ENCODE data around the gene MUC3A. TPM values are rescaled to one million over a fixed set of nuclear protein-coding genes. Genes with fewer than 3 reads are reported as not detected.

Gene MUC3A
- total and polyA plus RNA-seq, 2 of the 13 experiments (the other 11 are each of a cell fraction or from before 2014, with no cell fraction given), result 0.01 TPM; not detected in 1

GRCh38 chr7:100901921-100902332 is 47.4 kb upstream of the MUC3A start:
- ChIA-PET POLR2A (no interaction called here), CTCF (ENCODE audit: low intra/inter-chr PET ratio, low total read pairs) (no interaction called here)
- in situ Hi-C loops (cut with HindIII; ENCODE audit: extremely low pct_ligation_motif_present, low pct_unique_long_range_greater_than_20kb), result no loop called here
- ATAC-seq (peak; percentile 53; the same call in 2 of the 3 replicates), FAIRE-seq (no peak), DNase-seq (ENCODE audit: low spot score) (no peak)
- Histone ChIP-seq H3K4me2 (ENCODE audit: low read depth, low read length) (peak overlapping the region; percentile 7; the same call in 1 of the 2 replicates), H3K9me3 (ENCODE audit: low read length) (no peaks in the 10 kb centered on the region), H4K20me1 (ENCODE audit: insufficient read depth, low read length) (no peaks in the 10 kb centered on the region), H3K9ac (ENCODE audit: insufficient read depth, low read depth, low read length) (no peak overlapping the region), H3K4me3 (replicated peaks in 1 of 3; ENCODE audit: insufficient read depth in 1 of 3, low read depth in 2 of 3, low read length in 3 of 3) (no peak overlapping the region), H3K27me3 (ENCODE audit: control insufficient read depth in 1 of 2, insufficient read depth in 2 of 2, low read length in 2 of 2) (peaks cover 0 to 3% of the 10 kb centered on the region in 2 experiments; a peak in 1 of 5 replicates), H3K4me1 (ENCODE audit: insufficient read depth, low read length) (peaks cover 8% of the 10 kb centered on the region), H3K27ac (ENCODE audit: extremely low read length, insufficient read depth, low read length) (no peak overlapping the region), H3K36me3 (replicated peaks in 1 of 2; ENCODE audit: control insufficient read depth in 1 of 2, insufficient read depth in 2 of 2, low read length in 2 of 2) (no peaks in the 10 kb centered on the region), H2AFZ (ENCODE audit: low read length) (no peak overlapping the region), H3K79me2 (ENCODE audit: insufficient read depth, low read length) (no peaks in the 10 kb centered on the region)
- TF ChIP-seq CEBPB (IDR thresholded peaks at IDR 0.05; ENCODE audit: borderline replicate concordance, low read depth, low read length) (no peak), ZNF572 (CRISPR knock-in tag; IDR thresholded peaks at IDR 0.05) (no peak), HNF4A (CRISPR knock-in tag; IDR thresholded peaks at IDR 0.05) (peak; percentile 64), TFAP4 (IDR thresholded peaks at IDR 0.05; ENCODE audit: borderline replicate concordance, low read depth) (peak; percentile 77), HNF4G (IDR thresholded peaks at IDR 0.05; ENCODE audit: borderline replicate concordance, low read depth, low read length) (peak; percentile 37; the same call in 1 of the 2 replicates), HNF4G (CRISPR knock-in tag; IDR thresholded peaks at IDR 0.05; ENCODE audit: borderline replicate concordance, low read depth) (no peak)
- intact Hi-C loops (cut with micrococcal nuclease; ENCODE audit: unreplicated experiment), result no loop called here
- BruUV-seq (replicated peaks), result no TSS peak
- 25% methylated on average over 5 of the region's 5 CpGs for WGBS (ENCODE audit: low lambda C conversion rate)

- no TSS peak for BruUV-seq (replicated peaks)
- H3K9me3 ChIP-seq (ENCODE audit: low read length), result no peaks in the 10 kb centered on the region
- no peak overlapping the region for H3K9ac ChIP-seq (ENCODE audit: insufficient read depth, low read depth, low read length)
- no peak overlapping the region for H2AFZ ChIP-seq (ENCODE audit: low read length)
- H3K4me3 ChIP-seq (replicated peaks in 1 of 3; ENCODE audit: insufficient read depth in 1 of 3, low read depth in 2 of 3, low read length in 3 of 3), result no peak overlapping the region
- in situ Hi-C loops (cut with HindIII; ENCODE audit: extremely low pct_ligation_motif_present, low pct_unique_long_range_greater_than_20kb) (no loop called here), intact Hi-C loops (cut with micrococcal nuclease; ENCODE audit: unreplicated experiment) (no loop called here)
- peaks cover 8% of the 10 kb centered on the region for H3K4me1 ChIP-seq (ENCODE audit: insufficient read depth, low read length)
- H3K27me3 ChIP-seq (ENCODE audit: control insufficient read depth in 1 of 2, insufficient read depth in 2 of 2, low read length in 2 of 2), result peaks cover 0 to 3% of the 10 kb centered on the region in 2 experiments; a peak in 1 of 5 replicates
- 35% methylated on average over 7 of the region's 7 CpGs for WGBS (ENCODE audit: low lambda C conversion rate)
- H4K20me1 ChIP-seq (ENCODE audit: insufficient read depth, low read length), result no peaks in the 10 kb centered on the region
- no peak overlapping the region for H3K4me2 ChIP-seq (ENCODE audit: low read depth, low read length)
- H3K27ac ChIP-seq (ENCODE audit: extremely low read length, insufficient read depth, low read length), result no peak overlapping the region
- CTCF ChIA-PET (ENCODE audit: low intra/inter-chr PET ratio, low total read pairs), result no interaction called here
- POLR2A ChIA-PET, result no interaction called here
- DNase-seq (ENCODE audit: low spot score) (no peak), FAIRE-seq (no peak), ATAC-seq (no peak)
- H3K79me2 ChIP-seq (ENCODE audit: insufficient read depth, low read length), result no peaks in the 10 kb centered on the region
- no peaks in the 10 kb centered on the region for H3K36me3 ChIP-seq (replicated peaks in 1 of 2; ENCODE audit: control insufficient read depth in 1 of 2, insufficient read depth in 2 of 2, low read length in 2 of 2)
- no peak for TF ChIP-seq SRY (CRISPR knock-in tag; IDR thresholded peaks at IDR 0.05)
- no peak for TF ChIP-seq ZNF280D (CRISPR knock-in tag; IDR thresholded peaks at IDR 0.05)
- TF ChIP-seq SUZ12 (IDR thresholded peaks at IDR 0.05; ENCODE audit: low read depth, low read length), result no peak
- TF ChIP-seq ZBTB20 (CRISPR knock-in tag; IDR thresholded peaks at IDR 0.05; ENCODE audit: borderline replicate concordance, low read depth), result no peak
- TF ChIP-seq ZNF687 (CRISPR knock-in tag; IDR thresholded peaks at IDR 0.05), result no peak
Observed at GRCh38 chr7:100902638-100903037, 46.7 kb upstream of the MUC3A start.

All from HepG2 (cell line).